ENCODE measurements around the gene LPAR5.

- TF ChIP-seq CTCF (IDR thresholded peaks at IDR 0.05), result no peak
- no peak for TF ChIP-seq POLR2A (IDR thresholded peaks at IDR 0.05)
Measured at GRCh38 chr12:6635856-6636531, at the start of gene LPAR5.

Data from uterus (tissue), 2 donors.